Endodermal cell (in vitro differentiated cells): ENCODE data around the gene DMWD. TPM values are rescaled to one million over a fixed set of nuclear protein-coding genes. Genes with fewer than 3 reads are reported as not detected.

Source experiments
- DNase-seq: peaks from one replicate; pipeline ENCODE4 v3.0.0-alpha.2; 2017
- H3K27ac ChIP-seq: 2 replicates; pipeline ENCODE4 v1.5.1; 2013; ENCODE audit warnings: mild to moderate bottlenecking, low read depth, low read length, moderate library complexity
- H3K27me3 ChIP-seq: 2 replicates; pipeline ENCODE4 v1.6.1; 2013; ENCODE audit warnings: mild to moderate bottlenecking, low read length, moderate library complexity; ENCODE audit not compliant: insufficient read depth, control insufficient read depth, poor library complexity, severe bottlenecking
- H3K36me3 ChIP-seq: 2 replicates; pipeline ENCODE4 v1.7.0; 2013; ENCODE audit warnings: mild to moderate bottlenecking, low read length, moderate library complexity; ENCODE audit not compliant: control insufficient read depth, insufficient read depth
- H3K4me1 ChIP-seq: one replicate; pipeline ENCODE4 v1.7.0; 2013; ENCODE audit warnings: low read length; ENCODE audit not compliant: control insufficient read depth, insufficient read depth
- H3K4me3 ChIP-seq: 2 replicates; pipeline ENCODE4 v1.5.1; 2013; ENCODE audit warnings: mild to moderate bottlenecking, low read length, moderate library complexity
- H3K9ac ChIP-seq: 2 replicates; pipeline ENCODE4 v1.6.1; 2013; ENCODE audit warnings: mild to moderate bottlenecking, low read length, moderate library complexity; ENCODE audit not compliant: poor library complexity, severe bottlenecking; ENCODE audit errors: extremely low read depth
- H3K9me3 ChIP-seq: 2 replicates; pipeline ENCODE4 v1.6.1; 2013; ENCODE audit warnings: mild to moderate bottlenecking, low read length, moderate library complexity; ENCODE audit not compliant: control insufficient read depth
- H3K27ac Mint-ChIP-seq: 2 replicates; pipeline ENCODE4 v1.8.0; 2020; ENCODE audit warnings: mixed read lengths
- H3K27me3 Mint-ChIP-seq: 2 replicates; pipeline ENCODE4 v1.8.0; 2021; ENCODE audit warnings: mild to moderate bottlenecking, mixed read lengths; ENCODE audit not compliant: insufficient read depth
- H3K36me3 Mint-ChIP-seq: 2 replicates; pipeline ENCODE4 v1.8.0; 2020; ENCODE audit warnings: low read depth, mixed read lengths
- H3K4me1 Mint-ChIP-seq: 2 replicates; pipeline ENCODE4 v1.8.0; 2020; ENCODE audit warnings: mixed read lengths
- H3K4me3 Mint-ChIP-seq: 2 replicates; pipeline ENCODE4 v1.8.0; 2020; ENCODE audit warnings: mild to moderate bottlenecking, moderate library complexity, mixed read lengths
- H3K9me3 Mint-ChIP-seq: 2 replicates; pipeline ENCODE4 v1.8.0; 2020; ENCODE audit warnings: mild to moderate bottlenecking, mixed read lengths
- CTCF ChIP-seq: fragments of 200-600 bp; sonication (generic); conservative IDR thresholded peaks from 2 replicates; pipeline ENCODE4 v1.5.0; 2021; ENCODE audit warnings: antibody characterized with exemption, mild to moderate bottlenecking
- WGBS, 2 experiments: methylation state at CpG; one replicate each; pipeline versions ENCODE4 v1.1.5 to v1.1.7; 2013; ENCODE audit warnings: missing lambda C conversion rate in 2 of 2, mixed read lengths in 1 of 2; ENCODE audit not compliant: insufficient coverage in 1 of 2, insufficient read length in 1 of 2; 5-methylcytosine and 5-hydroxymethylcytosine counted together
- total RNA-seq, 2 donors: library from RNA; stranded (reverse); fragmentation: NEBNext Ultra II Directional in 1 of 2; extraction: Animal tissue kit (Norgen Biotek cat#: 25700) in 1 of 2; gene quantifications; 2 replicates in 1 of 2; 3 replicates in 1 of 2; pipeline ENCODE4 v1.2.1, GENCODE V29; 2021

Gene DMWD
- total RNA-seq, 2 donors from 2014 or later: 86.4 to 86.9 TPM

- H3K36me3 ChIP-seq: peaks cover 5% of the 10 kb centered on the region
- H3K27ac Mint-ChIP-seq: peak overlapping the region; percentile 98
- H3K27ac ChIP-seq: peak overlapping the region; percentile 70
- peak; percentile 74 for DNase-seq
- 83 to 86% methylated on average over 22 to 46 of the region's 46 CpGs for WGBS, 2 experiments
- no peaks in the 10 kb centered on the region for H3K27me3 ChIP-seq
- H3K4me1 Mint-ChIP-seq: peaks cover 9% of the 10 kb centered on the region
- H3K9me3 ChIP-seq: no peaks in the 10 kb centered on the region
- H3K4me3 ChIP-seq: peak overlapping the region; percentile 73
- H3K9ac ChIP-seq: peak overlapping the region; percentile 30
- H3K4me3 Mint-ChIP-seq: peak overlapping the region; percentile 95
- no peaks in the 10 kb centered on the region for H3K9me3 Mint-ChIP-seq
- peaks cover 25% of the 10 kb centered on the region for H3K36me3 Mint-ChIP-seq
- no peak for TF ChIP-seq CTCF
- no peaks in the 10 kb centered on the region for H3K27me3 Mint-ChIP-seq
- H3K4me1 ChIP-seq: no peaks in the 10 kb centered on the region
Measured at GRCh38 chr19:45771311-45771933, 21.2 kb downstream of the DMWD start.

GRCh38 chr19:45770192-45771101, 22.2 kb downstream of the DMWD start:
- H3K36me3 ChIP-seq: peaks cover 4% of the 10 kb centered on the region
- H3K4me3 ChIP-seq: peak overlapping the region; percentile 83
- peak overlapping the region; percentile 96 for H3K27ac ChIP-seq
- peaks cover 1% of the 10 kb centered on the region for H3K4me1 ChIP-seq
- H3K27me3 ChIP-seq: no peaks in the 10 kb centered on the region
- no peaks in the 10 kb centered on the region for H3K9me3 Mint-ChIP-seq
- no peaks in the 10 kb centered on the region for H3K27me3 Mint-ChIP-seq
- peaks cover 10% of the 10 kb centered on the region for H3K4me1 Mint-ChIP-seq
- DNase-seq: peak; percentile 99
- peak; percentile 98 for TF ChIP-seq CTCF
- peak overlapping the region; percentile 98 for H3K27ac Mint-ChIP-seq
- peak overlapping the region; percentile 76 for H3K9ac ChIP-seq
- H3K4me3 Mint-ChIP-seq: peak overlapping the region; percentile 95
- H3K9me3 ChIP-seq: no peaks in the 10 kb centered on the region
- 1 to 3% methylated on average over 35 to 79 of the region's 79 CpGs for WGBS, 2 experiments
- peaks cover 23% of the 10 kb centered on the region for H3K36me3 Mint-ChIP-seq

DNA sequence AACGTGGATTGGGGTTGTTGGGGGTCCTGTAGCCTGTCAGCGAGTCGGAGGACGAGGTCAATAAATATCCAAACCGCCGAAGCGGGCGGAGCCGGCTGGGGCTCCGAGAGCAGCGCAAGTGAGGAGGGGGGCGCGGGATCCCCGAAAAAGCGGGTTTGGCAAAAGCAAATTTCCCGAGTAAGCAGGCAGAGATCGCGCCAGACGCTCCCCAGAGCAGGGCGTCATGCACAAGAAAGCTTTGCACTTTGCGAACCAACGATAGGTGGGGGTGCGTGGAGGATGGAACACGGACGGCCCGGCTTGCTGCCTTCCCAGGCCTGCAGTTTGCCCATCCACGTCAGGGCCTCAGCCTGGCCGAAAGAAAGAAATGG, 22.8 kb downstream of the DMWD start:
- Histone ChIP-seq H3K27me3 (no peaks in the 10 kb centered on the region), H3K27ac (peak overlapping the region; percentile 96), H3K36me3 (peaks cover 4% of the 10 kb centered on the region), H3K9me3 (no peaks in the 10 kb centered on the region), H3K4me1 (peaks cover 8% of the 10 kb centered on the region), H3K9ac (peak overlapping the region; percentile 76), H3K4me3 (peak overlapping the region; percentile 83)
- Mint-ChIP-seq H3K27me3 (no peaks in the 10 kb centered on the region), H3K36me3 (peaks cover 20% of the 10 kb centered on the region), H3K4me1 (peaks cover 14% of the 10 kb centered on the region), H3K4me3 (peak overlapping the region; percentile 95), H3K9me3 (no peaks in the 10 kb centered on the region), H3K27ac (peak overlapping the region; percentile 98)
- DNase-seq: no peak
- TF ChIP-seq CTCF: no peak
- 1 to 3% methylated on average over 21 to 28 of the region's 28 CpGs for WGBS, 2 experiments
